Mucosa of gallbladder (tissue), 1 donor: ENCODE results near the gene ARTN. TPM values are rescaled to one million over a fixed set of nuclear protein-coding genes. Genes with fewer than 3 reads are reported as not detected.

Source experiments
- DNase-seq: peaks from one replicate; pipeline ENCODE4 v3.0.0-alpha.2; 2020; ENCODE audit warnings: low spot score
- total RNA-seq: library from RNA; stranded (reverse); gene quantifications from one replicate; pipeline ENCODE4 v1.2.1, GENCODE V29; 2021
- donor health status: DM: no; HTN: no; CAD: no.

The ARTN gene
- total RNA-seq, 1 donor from 2014 or later = 2.1 TPM

- DNase-seq = no peak
These were observed 51.3 kb downstream of the ARTN start for GRCh38 chr1:43984855-43985254.

GRCh38 chr1:43985984-43986595, 52.5 kb downstream of the ARTN start:
- DNase-seq = no peak

- DNase-seq = no peak
These were observed 53.1 kb downstream of the ARTN start for GRCh38 chr1:43986712-43987111.

Other genes starting within 250 kb of the ARTN start
- gene ST3GAL3, start 226.3 kb upstream of the ARTN start, total RNA-seq = 17.4 TPM
- 40.3 TPM for gene IPO13, start 13.1 kb downstream of the ARTN start, total RNA-seq
- gene DPH2, start 36.2 kb downstream of the ARTN start, total RNA-seq = 16.6 TPM
- gene ATP6V0B, start 41.2 kb downstream of the ARTN start, total RNA-seq = 138 TPM
- gene B4GALT2, start 45.4 kb downstream of the ARTN start, total RNA-seq = 23.4 TPM
- gene CCDC24, start 57.8 kb downstream of the ARTN start, total RNA-seq = 39.9 TPM
- gene SLC6A9, start 97.7 kb downstream of the ARTN start, total RNA-seq = 5.6 TPM
- not detected for gene KLF17, start 185.0 kb downstream of the ARTN start, total RNA-seq
- gene KLF18, start 207.8 kb downstream of the ARTN start, total RNA-seq = 0.06 TPM